Measurements from ENCODE around the gene LZTR1.
"Not testable (repeated sequence)": the region's sequence is repeated elsewhere in the genome, so short reads cannot be mapped to it uniquely, and the experiment has no call there.

DNA sequence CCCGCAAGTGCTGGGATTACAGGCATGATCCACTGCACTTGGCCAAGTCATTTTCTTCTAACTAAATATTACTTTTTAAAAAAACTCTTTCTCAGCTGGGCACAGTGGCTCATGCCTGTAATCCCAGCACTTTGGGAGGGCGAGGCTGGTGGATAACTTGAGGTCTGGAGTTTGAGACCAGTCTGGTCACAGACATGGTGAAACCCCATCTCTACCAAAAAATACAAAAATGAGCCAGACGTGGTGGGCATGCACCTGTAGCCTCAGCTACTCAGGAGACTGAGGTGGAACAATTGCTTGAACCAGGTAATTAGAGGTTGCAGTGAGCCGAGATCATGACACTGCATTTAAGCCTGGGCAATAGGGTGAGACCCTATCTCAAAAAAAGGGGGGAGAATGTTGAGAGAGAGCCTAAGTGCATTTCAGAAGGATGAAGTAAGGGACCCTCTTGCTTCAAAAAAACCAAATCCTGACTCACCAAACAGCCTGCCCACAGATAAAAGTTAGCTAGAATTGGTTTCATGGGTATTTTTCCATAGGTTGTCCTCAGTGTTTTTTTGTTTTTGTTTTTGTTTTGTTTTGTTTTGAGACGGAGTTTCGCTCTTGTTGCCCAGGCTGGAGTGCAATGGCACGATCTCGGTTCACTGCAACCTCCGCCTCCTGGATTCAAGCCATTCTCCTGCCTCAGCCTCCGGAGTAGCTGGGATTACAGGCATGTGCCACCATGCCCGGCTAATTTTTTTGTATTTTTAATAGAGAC lies 46.1 kb upstream of the LZTR1 start:
- TF ChIP-seq POLR2A, TAF1, SPI1, POLR2AphosphoS5, POU2F2 (IDR thresholded peaks at IDR 0.05; ENCODE audit: low read depth, low read length): not testable (repeated sequence)

All from GM12891 (cell line).